ENCODE data around the gene CCDC137. TPM values are rescaled to one million over a fixed set of nuclear protein-coding genes. Genes with fewer than 3 reads are reported as not detected.

CCDC137 gene
- total and polyA plus RNA-seq, 2 of the 13 experiments (the other 11 are each of a cell fraction or from before 2014, with no cell fraction given): 14.6 to 39.1 TPM

DNA sequence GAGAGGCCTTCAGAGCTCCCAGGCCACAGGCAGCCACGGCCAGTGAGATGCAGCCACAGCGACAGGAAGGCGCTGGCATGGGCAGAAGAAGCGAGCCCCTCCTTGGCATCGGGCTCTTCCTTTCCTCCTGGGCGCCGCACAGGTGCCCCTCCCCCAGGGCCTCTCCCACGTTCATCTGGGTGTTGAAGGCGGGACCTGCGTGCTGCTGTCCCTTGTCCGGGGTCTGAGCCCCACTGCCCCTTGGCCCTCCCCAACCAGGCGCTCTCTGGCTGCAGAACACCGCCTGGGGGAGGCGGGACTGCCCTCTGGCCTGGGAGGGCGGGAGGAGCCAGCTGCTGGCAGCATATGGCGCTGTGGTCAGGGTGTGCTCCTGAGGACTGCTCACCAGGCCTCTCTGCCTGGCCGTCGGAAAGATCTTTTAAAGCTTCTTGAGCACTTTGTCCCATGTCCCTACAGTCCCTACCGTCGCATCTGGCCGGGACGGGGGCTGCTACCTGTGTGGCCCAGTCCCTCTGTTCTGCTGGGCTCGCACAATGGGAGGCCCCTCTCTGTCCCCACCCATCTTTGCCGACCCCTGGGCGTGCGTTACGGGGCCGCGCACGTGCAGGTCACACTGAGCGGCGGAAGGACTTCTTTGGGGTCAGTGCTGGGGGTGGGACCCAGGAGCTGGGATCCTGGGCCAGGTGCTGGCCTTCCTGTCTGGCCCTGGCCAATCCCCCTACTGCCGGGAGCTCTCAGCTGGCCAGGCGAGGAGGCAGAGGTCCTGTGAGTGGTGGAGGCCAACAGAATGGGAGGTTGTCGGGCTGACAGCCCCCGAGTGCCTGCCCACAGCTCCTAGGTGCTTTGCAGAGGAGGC, 47.2 kb downstream of the CCDC137 start (continued):
- TF ChIP-seq, protein P1, sequence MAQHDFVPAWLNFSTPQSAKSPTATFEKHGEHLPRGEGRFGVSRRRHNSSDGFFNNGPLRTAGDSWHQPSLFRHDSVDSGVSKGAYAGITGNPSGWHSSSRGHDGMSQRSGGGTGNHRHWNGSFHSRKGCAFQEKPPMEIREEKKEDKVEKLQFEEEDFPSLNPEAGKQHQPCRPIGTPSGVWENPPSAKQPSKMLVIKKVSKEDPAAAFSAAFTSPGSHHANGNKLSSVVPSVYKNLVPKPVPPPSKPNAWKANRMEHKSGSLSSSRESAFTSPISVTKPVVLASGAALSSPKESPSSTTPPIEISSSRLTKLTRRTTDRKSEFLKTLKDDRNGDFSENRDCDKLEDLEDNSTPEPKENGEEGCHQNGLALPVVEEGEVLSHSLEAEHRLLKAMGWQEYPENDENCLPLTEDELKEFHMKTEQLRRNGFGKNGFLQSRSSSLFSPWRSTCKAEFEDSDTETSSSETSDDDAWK (CRISPR knock-in tag; IDR thresholded peaks at IDR 0.05): no peak
- TF ChIP-seq SALL1 (CRISPR knock-in tag; IDR thresholded peaks at IDR 0.05) (no peak; the same call in 1 of the 2 replicates), HOXA5 (CRISPR knock-in tag; IDR thresholded peaks at IDR 0.05) (peak; percentile 91), NONO (IDR thresholded peaks at IDR 0.05) (no peak), NONO (CRISPR knock-in tag; conservative IDR thresholded peaks at IDR 0.05) (peak; percentile 98), STAG1 (CRISPR knock-in tag; IDR thresholded peaks at IDR 0.05) (no peak; the same call in 1 of the 2 replicates), MIER3 (CRISPR knock-in tag; IDR thresholded peaks at IDR 0.05; ENCODE audit: borderline replicate concordance) (peak; percentile 48; the same call in 1 of the 2 replicates), ASH2L (IDR thresholded peaks at IDR 0.05; ENCODE audit: insufficient read length, low read depth, low read length) (no peak), ZNF337 (CRISPR knock-in tag; IDR thresholded peaks at IDR 0.05; ENCODE audit: borderline replicate concordance, low read depth) (no peak), SIN3B (IDR thresholded peaks at IDR 0.05; ENCODE audit: low read length) (no peak)
- TF ChIP-seq, protein P2, sequence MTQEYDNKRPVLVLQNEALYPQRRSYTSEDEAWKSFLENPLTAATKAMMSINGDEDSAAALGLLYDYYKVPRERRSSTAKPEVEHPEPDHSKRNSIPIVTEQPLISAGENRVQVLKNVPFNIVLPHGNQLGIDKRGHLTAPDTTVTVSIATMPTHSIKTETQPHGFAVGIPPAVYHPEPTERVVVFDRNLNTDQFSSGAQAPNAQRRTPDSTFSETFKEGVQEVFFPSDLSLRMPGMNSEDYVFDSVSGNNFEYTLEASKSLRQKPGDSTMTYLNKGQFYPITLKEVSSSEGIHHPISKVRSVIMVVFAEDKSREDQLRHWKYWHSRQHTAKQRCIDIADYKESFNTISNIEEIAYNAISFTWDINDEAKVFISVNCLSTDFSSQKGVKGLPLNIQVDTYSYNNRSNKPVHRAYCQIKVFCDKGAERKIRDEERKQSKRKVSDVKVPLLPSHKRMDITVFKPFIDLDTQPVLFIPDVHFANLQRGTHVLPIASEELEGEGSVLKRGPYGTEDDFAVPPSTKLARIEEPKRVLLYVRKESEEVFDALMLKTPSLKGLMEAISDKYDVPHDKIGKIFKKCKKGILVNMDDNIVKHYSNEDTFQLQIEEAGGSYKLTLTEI (CRISPR knock-in tag; conservative IDR thresholded peaks at IDR 0.05): no peak
- TF ChIP-seq, protein P3, sequence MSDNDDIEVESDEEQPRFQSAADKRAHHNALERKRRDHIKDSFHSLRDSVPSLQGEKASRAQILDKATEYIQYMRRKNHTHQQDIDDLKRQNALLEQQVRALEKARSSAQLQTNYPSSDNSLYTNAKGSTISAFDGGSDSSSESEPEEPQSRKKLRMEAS (IDR thresholded peaks at IDR 0.05): peak; percentile 94
- TF ChIP-seq, protein P4, sequence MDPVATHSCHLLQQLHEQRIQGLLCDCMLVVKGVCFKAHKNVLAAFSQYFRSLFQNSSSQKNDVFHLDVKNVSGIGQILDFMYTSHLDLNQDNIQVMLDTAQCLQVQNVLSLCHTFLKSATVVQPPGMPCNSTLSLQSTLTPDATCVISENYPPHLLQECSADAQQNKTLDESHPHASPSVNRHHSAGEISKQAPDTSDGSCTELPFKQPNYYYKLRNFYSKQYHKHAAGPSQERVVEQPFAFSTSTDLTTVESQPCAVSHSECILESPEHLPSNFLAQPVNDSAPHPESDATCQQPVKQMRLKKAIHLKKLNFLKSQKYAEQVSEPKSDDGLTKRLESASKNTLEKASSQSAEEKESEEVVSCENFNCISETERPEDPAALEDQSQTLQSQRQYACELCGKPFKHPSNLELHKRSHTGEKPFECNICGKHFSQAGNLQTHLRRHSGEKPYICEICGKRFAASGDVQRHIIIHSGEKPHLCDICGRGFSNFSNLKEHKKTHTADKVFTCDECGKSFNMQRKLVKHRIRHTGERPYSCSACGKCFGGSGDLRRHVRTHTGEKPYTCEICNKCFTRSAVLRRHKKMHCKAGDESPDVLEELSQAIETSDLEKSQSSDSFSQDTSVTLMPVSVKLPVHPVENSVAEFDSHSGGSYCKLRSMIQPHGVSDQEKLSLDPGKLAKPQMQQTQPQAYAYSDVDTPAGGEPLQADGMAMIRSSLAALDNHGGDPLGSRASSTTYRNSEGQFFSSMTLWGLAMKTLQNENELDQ (CRISPR knock-in tag; IDR thresholded peaks at IDR 0.05; ENCODE audit: borderline replicate concordance): peak; percentile 68; the same call in 1 of the 2 replicates
- TF ChIP-seq, protein P5, sequence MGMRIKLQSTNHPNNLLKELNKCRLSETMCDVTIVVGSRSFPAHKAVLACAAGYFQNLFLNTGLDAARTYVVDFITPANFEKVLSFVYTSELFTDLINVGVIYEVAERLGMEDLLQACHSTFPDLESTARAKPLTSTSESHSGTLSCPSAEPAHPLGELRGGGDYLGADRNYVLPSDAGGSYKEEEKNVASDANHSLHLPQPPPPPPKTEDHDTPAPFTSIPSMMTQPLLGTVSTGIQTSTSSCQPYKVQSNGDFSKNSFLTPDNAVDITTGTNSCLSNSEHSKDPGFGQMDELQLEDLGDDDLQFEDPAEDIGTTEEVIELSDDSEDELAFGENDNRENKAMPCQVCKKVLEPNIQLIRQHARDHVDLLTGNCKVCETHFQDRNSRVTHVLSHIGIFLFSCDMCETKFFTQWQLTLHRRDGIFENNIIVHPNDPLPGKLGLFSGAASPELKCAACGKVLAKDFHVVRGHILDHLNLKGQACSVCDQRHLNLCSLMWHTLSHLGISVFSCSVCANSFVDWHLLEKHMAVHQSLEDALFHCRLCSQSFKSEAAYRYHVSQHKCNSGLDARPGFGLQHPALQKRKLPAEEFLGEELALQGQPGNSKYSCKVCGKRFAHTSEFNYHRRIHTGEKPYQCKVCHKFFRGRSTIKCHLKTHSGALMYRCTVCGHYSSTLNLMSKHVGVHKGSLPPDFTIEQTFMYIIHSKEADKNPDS (CRISPR knock-in tag; IDR thresholded peaks at IDR 0.05): no peak
- TF ChIP-seq, protein P6, sequence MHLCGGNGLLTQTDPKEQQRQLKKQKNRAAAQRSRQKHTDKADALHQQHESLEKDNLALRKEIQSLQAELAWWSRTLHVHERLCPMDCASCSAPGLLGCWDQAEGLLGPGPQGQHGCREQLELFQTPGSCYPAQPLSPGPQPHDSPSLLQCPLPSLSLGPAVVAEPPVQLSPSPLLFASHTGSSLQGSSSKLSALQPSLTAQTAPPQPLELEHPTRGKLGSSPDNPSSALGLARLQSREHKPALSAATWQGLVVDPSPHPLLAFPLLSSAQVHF (CRISPR knock-in tag; IDR thresholded peaks at IDR 0.05): 0 out of 2 replicates have a peak, but pooled peaks have one; percentile 62
- TF ChIP-seq, protein P7, sequence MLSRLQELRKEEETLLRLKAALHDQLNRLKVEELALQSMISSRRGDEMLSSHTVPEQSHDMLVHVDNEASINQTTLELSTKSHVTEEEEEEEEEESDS (CRISPR knock-in tag; IDR thresholded peaks at IDR 0.05; ENCODE audit: borderline replicate concordance): 0 out of 2 replicates have a peak, but pooled peaks have one; percentile 65
